KMS-11 (cell line): ENCODE data around the gene TMED3.

Experiments
- H2AFZ ChIP-seq: fragments of 200-600 bp; sonication (generic); 2 replicates; pipeline ENCODE4 v1.6.1; 2016; ENCODE audit warnings: antibody characterized with exemption, mixed run types, low read depth
- H3K27ac ChIP-seq: fragments of 200-600 bp; sonication (generic); 2 replicates; pipeline ENCODE4 v1.6.1; 2016; ENCODE audit warnings: mild to moderate bottlenecking, mixed run types
- H3K27me3 ChIP-seq: fragments of 200-600 bp; sonication (generic); 2 replicates; pipeline ENCODE4 v1.6.1; 2017; ENCODE audit warnings: mild to moderate bottlenecking, low read depth, mixed run types, moderate library complexity; ENCODE audit not compliant: insufficient read depth
- H3K36me3 ChIP-seq: fragments of 200-600 bp; sonication (generic); 2 replicates; pipeline ENCODE4 v1.6.1; 2017; ENCODE audit warnings: mild to moderate bottlenecking, mixed run types; ENCODE audit not compliant: insufficient read depth
- H3K4me1 ChIP-seq: fragments of 200-600 bp; sonication (generic); 2 replicates; pipeline ENCODE4 v1.6.1; 2016; ENCODE audit warnings: mild to moderate bottlenecking, low read depth, mixed run types; ENCODE audit not compliant: poor library complexity, severe bottlenecking
- H3K4me2 ChIP-seq: fragments of 200-600 bp; sonication (generic); 2 replicates; pipeline ENCODE4 v1.7.0; 2016; ENCODE audit warnings: mild to moderate bottlenecking, mixed run types
- H3K4me3 ChIP-seq: fragments of 200-600 bp; sonication (generic); IDR thresholded peaks from 2 replicates; pipeline ENCODE4 v1.6.1; 2017; ENCODE audit warnings: low read depth, low read length, mixed read lengths; ENCODE audit not compliant: insufficient read depth
- H3K79me2 ChIP-seq: fragments of 200-600 bp; sonication (generic); 2 replicates; pipeline ENCODE4 v1.6.1; 2016; ENCODE audit warnings: low read depth, mixed run types; ENCODE audit not compliant: insufficient read depth
- H3K9ac ChIP-seq: fragments of 200-600 bp; sonication (generic); 2 replicates; pipeline ENCODE4 v1.6.1; 2016; ENCODE audit warnings: mild to moderate bottlenecking, mixed run types
- H4K20me1 ChIP-seq: fragments of 200-600 bp; sonication (generic); 2 replicates; pipeline ENCODE4 v1.6.1; 2016; ENCODE audit warnings: mild to moderate bottlenecking, mixed run types; ENCODE audit not compliant: insufficient read depth
- CTCF ChIP-seq: fragments of 200-600 bp; sonication (generic); conservative IDR thresholded peaks from 2 replicates; pipeline ENCODE4 v1.6.1; 2017; ENCODE audit warnings: low read depth, mild to moderate bottlenecking, antibody characterized with exemption, low read length, moderate library complexity, mixed read lengths

TMED3 gene

DNA sequence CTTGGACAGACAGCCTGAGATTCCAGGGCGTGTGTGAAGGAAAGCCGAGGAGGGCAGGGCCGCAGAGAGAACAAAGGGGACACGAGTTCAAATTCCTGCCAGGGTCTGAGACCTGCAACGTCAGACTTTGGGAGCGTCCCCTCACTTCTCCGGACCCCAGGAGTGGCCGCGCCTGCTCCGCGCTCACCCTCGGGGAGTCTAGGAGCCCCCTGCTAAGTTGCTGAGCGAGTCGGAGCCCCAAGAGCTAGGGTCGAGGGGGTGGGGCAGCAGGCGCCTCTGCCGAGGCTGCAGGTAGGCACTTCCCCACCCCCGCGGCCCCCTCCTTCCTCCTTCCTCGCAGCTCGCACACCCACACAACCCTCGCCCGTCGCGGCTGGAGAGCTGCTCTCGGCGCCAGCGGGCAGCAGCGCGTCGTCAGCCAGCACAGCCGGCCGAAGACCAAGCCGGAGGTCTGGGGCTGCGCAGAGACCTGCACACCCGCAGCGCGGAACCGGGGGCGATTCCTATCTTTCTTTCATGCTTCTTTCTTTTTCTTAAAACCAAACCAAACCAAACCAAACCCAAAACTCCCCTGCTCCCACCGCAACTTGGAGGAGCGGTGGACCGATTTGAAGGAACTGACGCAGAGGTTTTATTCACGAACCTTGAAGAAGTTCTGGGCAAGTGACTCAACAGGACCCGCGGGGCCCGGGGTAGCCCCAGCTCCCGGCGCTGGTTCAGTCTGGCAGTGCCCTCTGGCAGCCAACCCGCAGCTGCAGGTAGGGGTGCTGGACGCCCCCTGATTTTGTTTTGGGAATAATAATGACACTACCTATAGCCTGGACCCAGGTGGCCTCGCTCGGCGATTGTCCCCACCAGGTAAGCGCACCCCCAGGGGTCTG is 28.3 kb upstream of the TMED3 start, which contains the start of gene ANKRD34C:
ANKRD34C (plus strand) TSS at position 352 of the 881 bp plus-strand sequence. CDS start 10,563 bp downstream, outside the sequence.
- no peaks in the 10 kb centered on the region for H3K27me3 ChIP-seq

DNA sequence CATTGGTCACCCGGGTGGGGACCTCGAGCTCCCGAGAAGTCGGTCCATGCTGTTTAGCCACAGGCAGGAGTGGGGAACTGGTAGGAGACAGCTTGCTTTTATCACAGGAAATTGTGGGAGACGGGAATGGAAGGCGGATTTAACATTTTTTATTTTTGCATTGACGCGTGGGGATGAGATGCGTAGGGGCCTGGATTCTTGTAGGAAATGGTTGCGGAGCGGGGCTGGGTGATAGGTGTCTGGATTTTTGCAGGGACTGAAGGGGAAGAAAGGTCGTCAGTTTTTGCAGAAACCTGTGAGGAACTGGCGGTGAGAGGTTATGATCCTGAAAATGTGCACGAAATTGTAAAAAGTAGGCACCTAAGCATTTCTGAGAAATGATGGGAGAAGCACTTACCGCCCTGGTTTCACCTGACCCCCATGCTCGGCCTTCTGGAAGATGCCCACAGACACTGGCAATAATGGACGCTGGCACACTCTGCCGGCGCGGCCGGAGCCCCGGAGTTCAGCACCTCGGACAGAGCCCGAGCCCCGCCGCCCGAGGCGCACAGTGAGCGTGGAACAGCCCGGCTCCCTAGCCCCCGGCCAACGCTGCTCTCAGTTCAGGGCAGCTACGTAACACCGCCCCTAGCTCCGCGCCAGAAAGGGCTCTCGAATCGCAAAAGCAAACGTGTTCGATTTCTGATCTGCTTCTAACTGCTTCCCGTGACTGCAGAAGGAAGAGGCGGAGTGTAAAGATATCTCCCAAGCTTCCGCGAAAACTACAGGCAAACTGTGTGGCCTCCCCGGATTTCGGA is 27.5 kb upstream of the TMED3 start:
- Histone ChIP-seq H3K4me2 (no peak overlapping the region), H3K36me3 (no peaks in the 10 kb centered on the region), H3K4me3 (no peak overlapping the region)

More for the DNA sequence above, 28.3 kb upstream of the TMED3 start, which contains the start of gene ANKRD34C:
- Histone ChIP-seq H4K20me1 (no peaks in the 10 kb centered on the region), H3K4me1 (no peaks in the 10 kb centered on the region), H3K27ac (no peak within 1 kb of the TSS), H3K4me3 (no peak within 1 kb of the TSS), H3K79me2 (no peaks in the 10 kb centered on the region), H2AFZ (no peak within 1 kb of the TSS), H3K9ac (no peak within 1 kb of the TSS), H3K36me3 (no peaks in the 10 kb centered on the region), H3K4me2 (no peak within 1 kb of the TSS)
- no peak for TF ChIP-seq CTCF

GRCh38 chr15:79290642-79291275 is 20.2 kb upstream of the TMED3 start:
- Histone ChIP-seq H2AFZ (no peak overlapping the region), H3K27me3 (no peaks in the 10 kb centered on the region), H3K4me3 (no peak overlapping the region), H3K36me3 (no peaks in the 10 kb centered on the region), H3K9ac (no peak overlapping the region), H3K4me2 (no peak overlapping the region), H3K79me2 (no peaks in the 10 kb centered on the region), H4K20me1 (no peaks in the 10 kb centered on the region), H3K27ac (no peak overlapping the region), H3K4me1 (no peaks in the 10 kb centered on the region)
- TF ChIP-seq CTCF: no peak

More for the DNA sequence above, 27.5 kb upstream of the TMED3 start:
- H3K79me2 ChIP-seq: no peaks in the 10 kb centered on the region
- no peak overlapping the region for H3K27ac ChIP-seq
- no peaks in the 10 kb centered on the region for H3K4me1 ChIP-seq
- H2AFZ ChIP-seq: no peak overlapping the region
- no peak overlapping the region for H3K9ac ChIP-seq
- H3K27me3 ChIP-seq: no peaks in the 10 kb centered on the region
- H4K20me1 ChIP-seq: no peaks in the 10 kb centered on the region
- no peak for TF ChIP-seq CTCF

DNA sequence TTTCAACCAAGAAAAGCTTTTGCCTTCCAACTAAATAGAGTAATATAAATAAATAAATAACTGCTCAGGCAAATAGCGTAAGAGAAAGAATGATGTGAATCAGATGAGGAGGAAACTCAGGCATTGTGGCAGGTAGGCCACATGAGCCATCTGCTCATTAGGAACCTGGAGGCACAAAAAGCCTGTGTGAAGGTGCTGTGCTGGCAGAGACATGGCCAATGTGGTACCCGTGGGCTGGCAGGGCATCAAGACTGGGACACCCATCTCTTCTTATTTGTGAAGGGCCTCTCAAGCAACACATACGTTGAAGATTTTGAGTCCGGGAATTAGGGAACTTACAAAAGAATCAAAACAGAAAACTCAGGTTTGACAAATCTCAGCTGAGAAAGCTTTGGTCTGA is 18.9 kb upstream of the TMED3 start:
- Histone ChIP-seq H3K4me2 (no peak overlapping the region), H3K79me2 (no peaks in the 10 kb centered on the region), H3K27me3 (no peaks in the 10 kb centered on the region), H4K20me1 (no peaks in the 10 kb centered on the region), H3K27ac (no peak overlapping the region), H3K9ac (no peak overlapping the region), H3K36me3 (no peaks in the 10 kb centered on the region), H2AFZ (no peak overlapping the region), H3K4me1 (no peaks in the 10 kb centered on the region), H3K4me3 (no peak overlapping the region)
- no peak for TF ChIP-seq CTCF
